GM12878 (cell line): ENCODE data around the gene SPDL1. TPM values are rescaled to one million over a fixed set of nuclear protein-coding genes. Genes with fewer than 3 reads are reported as not detected.

Source experiments
- ATAC-seq: fragments of 200-7000 bp; cut with Tn5 transposase; 3 replicates; pipeline ENCODE4 v1.9.1; 2020; ENCODE audit warnings: mild to moderate bottlenecking, moderate library complexity
- BruUV-seq: library from RNA; stranded (reverse); fragments of 400-500 nt; replicated peaks from 2 replicates; lab custom pipeline; 2021; lab: Mats Ljungman, UMichigan
- CTCF ChIA-PET: fragments of 300-600 bp; sonication (Branson Sonifier 250); formaldehyde crosslinking; extraction: SDS; loops from one replicate; lab custom pipeline; 2021; ENCODE audit warnings: inconsistent platforms; lab: Yijun Ruan, JAX
- POLR2A ChIA-PET: fragments of 350-600 bp; formaldehyde crosslinking; extraction: SDS; loops from one replicate; lab custom pipeline; 2021; ENCODE audit warnings: inconsistent platforms; lab: Charles Lee
- RAD21 ChIA-PET: fragments of 300-600 bp; sonication (Branson Sonifier 250); formaldehyde crosslinking; loops from one replicate; lab custom pipeline; 2023; ENCODE audit warnings: antibody characterized with exemption; ENCODE audit not compliant: unreplicated experiment; lab: Charles Lee
- SMC1A ChIA-PET: fragments of 300-600 bp; sonication (Branson Sonifier 250); formaldehyde crosslinking; loops from one replicate; lab custom pipeline; 2023; ENCODE audit not compliant: unreplicated experiment, uncharacterized antibody; lab: Charles Lee
- DNase-seq: peaks from one replicate; pipeline ENCODE4 v3.0.0-alpha.2; 2011; ENCODE audit warnings: low read depth, low spot score
- FAIRE-seq: peaks from 3 replicates; lab custom pipeline; 2011; peaks lifted over from hg19 to GRCh38; lab: Jason Lieb, UNC
- H2AFZ ChIP-seq: 2 replicates; pipeline ENCODE4 v1.6.0; 2011; ENCODE audit warnings: low read depth, low read length, control low read depth; ENCODE audit not compliant: control insufficient read depth
- H3K27ac ChIP-seq: 2 replicates; pipeline ENCODE4 v1.5.1; 2011; ENCODE audit warnings: control low read depth; ENCODE audit not compliant: control insufficient read depth, insufficient read depth
- H3K27me3 ChIP-seq, 2 experiments: replicated peaks in 1 of 2; 2 replicates each; pipeline versions ENCODE4 v1.6.0 to v1.6.1; 2011; ENCODE audit warnings: low read length in 1 of 2; ENCODE audit not compliant: control insufficient read depth in 2 of 2, insufficient read depth in 2 of 2
- H3K36me3 ChIP-seq, 2 experiments: 2 replicates each; pipeline ENCODE4 v1.5.1; 2011; ENCODE audit warnings: low read length in 1 of 2; ENCODE audit not compliant: control insufficient read depth in 2 of 2, insufficient read depth in 2 of 2
- H3K4me1 ChIP-seq: 2 replicates; pipeline ENCODE4 v1.6.1; 2011; ENCODE audit warnings: mild to moderate bottlenecking, low read length, moderate library complexity, mixed read lengths; ENCODE audit not compliant: control insufficient read depth, insufficient read depth
- H3K4me2 ChIP-seq: 2 replicates; pipeline ENCODE4 v1.6.0; 2011; ENCODE audit warnings: control low read depth; ENCODE audit not compliant: control insufficient read depth, insufficient read depth
- H3K4me3 ChIP-seq: fragments of 200-600 bp; sonication (generic); 2 replicates; pipeline ENCODE4 v1.5.1; 2016
- H3K79me2 ChIP-seq: 2 replicates; pipeline ENCODE4 v1.6.0; 2011; ENCODE audit warnings: low read length; ENCODE audit not compliant: control insufficient read depth, insufficient read depth
- H3K9ac ChIP-seq: 2 replicates; pipeline ENCODE4 v1.8.0; 2011; ENCODE audit warnings: low read length, control low read depth, mixed read lengths; ENCODE audit not compliant: control insufficient read depth, insufficient read depth
- H3K9me3 ChIP-seq: replicated peaks from 3 replicates; pipeline ENCODE4 v1.5.1; 2011; ENCODE audit warnings: mild to moderate bottlenecking, low read length; ENCODE audit not compliant: control insufficient read depth, insufficient read depth
- H4K20me1 ChIP-seq: 2 replicates; pipeline ENCODE4 v1.6.0; 2011; ENCODE audit not compliant: control insufficient read depth, insufficient read depth
- BCL11A ChIP-seq: IDR thresholded peaks from 2 replicates; pipeline ENCODE4 v1.6.1; 2011; ENCODE audit warnings: low read depth, low read length
- CREM ChIP-seq: IDR thresholded peaks from 2 replicates; pipeline ENCODE4 v1.6.1; 2014; ENCODE audit warnings: antibody characterized with exemption, low read depth
- EP300 ChIP-seq, 2 experiments: fragments of 150-350 bp in 1 of 2; IDR thresholded peaks; 2 replicates each; pipeline ENCODE4 v1.6.1; 2011 to 2012; ENCODE audit warnings: low read depth in 2 of 2, low read length in 2 of 2, borderline replicate concordance in 1 of 2, improper control_type of control experiment in 1 of 2, inconsistent platforms in 1 of 2; ENCODE audit not compliant: control insufficient read depth in 1 of 2
- IRF4 ChIP-seq: IDR thresholded peaks from 2 replicates; pipeline ENCODE4 v1.6.1; 2011; ENCODE audit warnings: low read depth, low read length
- JUNB ChIP-seq: IDR thresholded peaks from 2 replicates; pipeline ENCODE4 v1.6.1; 2016; ENCODE audit warnings: antibody characterized with exemption, mild to moderate bottlenecking
- MEF2A ChIP-seq: IDR thresholded peaks from 2 replicates; pipeline ENCODE4 v1.6.1; 2011; ENCODE audit warnings: low read depth, mild to moderate bottlenecking, low read length, moderate library complexity; ENCODE audit not compliant: insufficient read depth
- MTA2 ChIP-seq: fragments of 450-650 bp; IDR thresholded peaks from 2 replicates; pipeline ENCODE4 v1.6.1; 2016; ENCODE audit warnings: low read depth, mild to moderate bottlenecking, moderate library complexity
- MTA3 ChIP-seq: IDR thresholded peaks from 2 replicates; pipeline ENCODE4 v1.6.1; 2012; ENCODE audit warnings: low read length, inconsistent platforms, borderline replicate concordance
- POLR2A ChIP-seq: IDR thresholded peaks from 2 replicates; pipeline ENCODE4 v1.6.1; 2011; ENCODE audit warnings: low read depth, mild to moderate bottlenecking, low read length
- POLR2AphosphoS5 ChIP-seq: IDR thresholded peaks from 2 replicates; pipeline ENCODE4 v1.6.1; 2011; ENCODE audit warnings: mild to moderate bottlenecking, low read length, inconsistent platforms
- SUPT20H ChIP-seq: IDR thresholded peaks from 2 replicates; pipeline ENCODE4 v1.6.1; 2011; ENCODE audit warnings: low read depth, mild to moderate bottlenecking, low read length, moderate library complexity, borderline replicate concordance; ENCODE audit not compliant: control insufficient read depth
- TBL1XR1 ChIP-seq: IDR thresholded peaks from 2 replicates; pipeline ENCODE4 v1.6.1; 2012; ENCODE audit warnings: low read depth, low read length, improper control_type of control experiment
- YY1 ChIP-seq: IDR thresholded peaks from 2 replicates; pipeline ENCODE4 v1.6.1; 2011; ENCODE audit warnings: low read depth, mild to moderate bottlenecking, low read length
- ZNF207 ChIP-seq: fragments of 450-650 bp; IDR thresholded peaks from 2 replicates; pipeline ENCODE4 v1.6.1; 2014; ENCODE audit warnings: antibody characterized with exemption, mild to moderate bottlenecking, borderline replicate concordance
- ZNF622 ChIP-seq: fragments of 450-650 bp; IDR thresholded peaks from 2 replicates; pipeline ENCODE4 v1.6.1; 2017; ENCODE audit warnings: mild to moderate bottlenecking, inconsistent platforms
- ZZZ3 ChIP-seq: IDR thresholded peaks from 2 replicates; pipeline ENCODE4 v1.6.1; 2011; ENCODE audit warnings: low read depth; ENCODE audit not compliant: control insufficient read depth, insufficient read length
- WGBS: methylation state at CpG from one replicate; pipeline ENCODE4 v1.1.6; 2016; ENCODE audit warnings: low lambda C conversion rate; ENCODE audit not compliant: insufficient replicate concordance, insufficient coverage; ENCODE audit errors: missing lambda C conversion rate; 5-methylcytosine and 5-hydroxymethylcytosine counted together
- in situ Hi-C: fragments of 300-500 bp; cut with MboI; formaldehyde crosslinking; loops from 9 replicates; pipeline ENCODE4 v1.14.3; 2018; ENCODE audit warnings: mixed read lengths
- intact Hi-C: fragments of 100-400 bp; cut with micrococcal nuclease; formaldehyde crosslinking; loops from one replicate; pipeline ENCODE4 v1.14.2; 2022; ENCODE audit not compliant: unreplicated experiment
- polyA plus RNA-seq, 11 experiments: library from polyadenylated mRNA; depleted of rRNA in 4 of 11; unstranded in 6 of 11; stranded (reverse) in 5 of 11; fragments of >200 nt; fragmentation: Nextera tagmentation in 4 of 11; fragmentation: Illumina TruSeq in 1 of 11; extraction: Ambion mirVana in 4 of 11; extraction: Trizol in 1 of 11; gene quantifications; 1 replicate in 1 of 11; 2 replicates in 10 of 11; pipeline versions ENCODE4 v1.2.1 to v1.2.3, GENCODE V29; 2011 to 2016; ENCODE audit warnings: inconsistent platforms in 2 of 11, missing spikeins in 2 of 11, low read depth in 1 of 11
- total RNA-seq, 4 experiments: library from RNA; depleted of rRNA in 3 of 4; stranded (reverse); fragments of >200 nt in 3 of 4; fragmentation: Illumina TruSeq in 1 of 4; extraction: Trizol in 1 of 4; gene quantifications; 2 replicates each; pipeline versions ENCODE4 v1.2.1 to v1.2.3, GENCODE V29; 2013 to 2021
- TF ChIP-seq, protein P1 (sequence below): IDR thresholded peaks from 2 replicates; pipeline ENCODE4 v1.6.1; 2011; ENCODE audit warnings: low read depth, low read length, improper control_type of control experiment, borderline replicate concordance
- TF ChIP-seq, protein P2 (sequence below): fragments of 450-650 bp; formaldehyde crosslinking; IDR thresholded peaks from 2 replicates; pipeline ENCODE4 v1.4.0; 2020; ENCODE audit warnings: mild to moderate bottlenecking, moderate library complexity
- TF ChIP-seq, protein P3 (sequence below): fragments of 450-650 bp; IDR thresholded peaks from 2 replicates; pipeline ENCODE4 v1.6.1; 2016; ENCODE audit warnings: mild to moderate bottlenecking

SPDL1 gene
- total and polyA plus RNA-seq, 10 of the 15 experiments (the other 5 are each of a cell fraction or from before 2014, with no cell fraction given), result 34.2 to 69.9 (median 46.0) TPM

DNA sequence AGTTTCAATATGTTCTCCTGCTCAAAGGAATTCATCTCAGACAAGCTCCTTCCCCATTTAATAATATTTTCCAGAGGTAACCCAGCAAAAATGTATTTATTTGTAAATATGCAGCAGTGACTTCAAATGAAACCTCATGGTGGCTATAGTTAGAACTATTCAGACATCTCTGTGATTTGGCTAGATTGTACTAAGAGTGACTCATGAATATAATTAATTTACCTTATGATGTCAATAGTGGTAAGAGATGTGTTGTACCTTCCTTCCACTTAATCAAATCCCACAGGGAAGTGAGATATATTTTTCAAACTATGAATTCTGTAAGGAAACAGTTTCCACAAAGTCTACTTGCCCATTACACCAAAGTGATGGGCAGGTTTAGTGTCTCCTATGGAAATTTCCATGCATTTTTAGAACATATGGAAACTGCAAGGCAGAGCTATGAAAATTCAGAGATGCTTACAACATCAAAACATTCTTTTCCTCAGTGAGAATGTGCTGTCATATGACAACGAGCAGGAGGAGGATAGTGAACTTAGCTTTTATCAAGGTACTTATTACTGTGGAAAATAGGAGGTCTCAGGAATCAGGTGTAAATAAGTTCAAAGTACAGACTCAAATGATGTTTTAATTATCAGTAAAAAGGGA, 34.0 kb upstream of the SPDL1 start:
- CTCF ChIA-PET, result interaction anchor here (1.0 to 3.0 kb wide), 4 partner anchors 13 to 562 kb away, joined by 3 to 16 read pairs (median 4); no protein-coding TSS in a partner anchor
- no TSS peak for BruUV-seq
- RAD21 ChIA-PET, result no interaction called here
- no peak overlapping the region for H3K4me3 ChIP-seq
- ATAC-seq (no peak), FAIRE-seq (no peak), DNase-seq (no peak)
- H3K36me3 ChIP-seq, result no peaks in the 10 kb centered on the region
- H3K4me1 ChIP-seq, result no peaks in the 10 kb centered on the region
- SMC1A ChIA-PET, result no interaction called here
- peaks cover 1 to 3% of the 10 kb centered on the region in 2 experiments; a peak in 1 of 4 replicates for H3K27me3 ChIP-seq
- POLR2A ChIA-PET, result no interaction called here
- in situ Hi-C loops, result no loop called here
- no peaks in the 10 kb centered on the region for H3K79me2 ChIP-seq
- TF ChIP-seq POLR2A, result no peak
- TF ChIP-seq, protein P1, sequence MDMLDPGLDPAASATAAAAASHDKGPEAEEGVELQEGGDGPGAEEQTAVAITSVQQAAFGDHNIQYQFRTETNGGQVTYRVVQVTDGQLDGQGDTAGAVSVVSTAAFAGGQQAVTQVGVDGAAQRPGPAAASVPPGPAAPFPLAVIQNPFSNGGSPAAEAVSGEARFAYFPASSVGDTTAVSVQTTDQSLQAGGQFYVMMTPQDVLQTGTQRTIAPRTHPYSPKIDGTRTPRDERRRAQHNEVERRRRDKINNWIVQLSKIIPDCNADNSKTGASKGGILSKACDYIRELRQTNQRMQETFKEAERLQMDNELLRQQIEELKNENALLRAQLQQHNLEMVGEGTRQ, result no peak
- no peak for TF ChIP-seq JUNB
- no peak for TF ChIP-seq BCL11A
- TF ChIP-seq, protein P2, sequence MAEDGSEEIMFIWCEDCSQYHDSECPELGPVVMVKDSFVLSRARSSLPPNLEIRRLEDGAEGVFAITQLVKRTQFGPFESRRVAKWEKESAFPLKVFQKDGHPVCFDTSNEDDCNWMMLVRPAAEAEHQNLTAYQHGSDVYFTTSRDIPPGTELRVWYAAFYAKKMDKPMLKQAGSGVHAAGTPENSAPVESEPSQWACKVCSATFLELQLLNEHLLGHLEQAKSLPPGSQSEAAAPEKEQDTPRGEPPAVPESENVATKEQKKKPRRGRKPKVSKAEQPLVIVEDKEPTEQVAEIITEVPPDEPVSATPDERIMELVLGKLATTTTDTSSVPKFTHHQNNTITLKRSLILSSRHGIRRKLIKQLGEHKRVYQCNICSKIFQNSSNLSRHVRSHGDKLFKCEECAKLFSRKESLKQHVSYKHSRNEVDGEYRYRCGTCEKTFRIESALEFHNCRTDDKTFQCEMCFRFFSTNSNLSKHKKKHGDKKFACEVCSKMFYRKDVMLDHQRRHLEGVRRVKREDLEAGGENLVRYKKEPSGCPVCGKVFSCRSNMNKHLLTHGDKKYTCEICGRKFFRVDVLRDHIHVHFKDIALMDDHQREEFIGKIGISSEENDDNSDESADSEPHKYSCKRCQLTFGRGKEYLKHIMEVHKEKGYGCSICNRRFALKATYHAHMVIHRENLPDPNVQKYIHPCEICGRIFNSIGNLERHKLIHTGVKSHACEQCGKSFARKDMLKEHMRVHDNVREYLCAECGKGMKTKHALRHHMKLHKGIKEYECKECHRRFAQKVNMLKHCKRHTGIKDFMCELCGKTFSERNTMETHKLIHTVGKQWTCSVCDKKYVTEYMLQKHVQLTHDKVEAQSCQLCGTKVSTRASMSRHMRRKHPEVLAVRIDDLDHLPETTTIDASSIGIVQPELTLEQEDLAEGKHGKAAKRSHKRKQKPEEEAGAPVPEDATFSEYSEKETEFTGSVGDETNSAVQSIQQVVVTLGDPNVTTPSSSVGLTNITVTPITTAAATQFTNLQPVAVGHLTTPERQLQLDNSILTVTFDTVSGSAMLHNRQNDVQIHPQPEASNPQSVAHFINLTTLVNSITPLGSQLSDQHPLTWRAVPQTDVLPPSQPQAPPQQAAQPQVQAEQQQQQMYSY (CRISPR knock-in tag), result no peak
- no peak for TF ChIP-seq MTA2
- TF ChIP-seq CREM, result no peak
- TF ChIP-seq ZZZ3, result no peak
- no peak for TF ChIP-seq IRF4
- no peak for TF ChIP-seq MEF2A
- TF ChIP-seq, protein P3, sequence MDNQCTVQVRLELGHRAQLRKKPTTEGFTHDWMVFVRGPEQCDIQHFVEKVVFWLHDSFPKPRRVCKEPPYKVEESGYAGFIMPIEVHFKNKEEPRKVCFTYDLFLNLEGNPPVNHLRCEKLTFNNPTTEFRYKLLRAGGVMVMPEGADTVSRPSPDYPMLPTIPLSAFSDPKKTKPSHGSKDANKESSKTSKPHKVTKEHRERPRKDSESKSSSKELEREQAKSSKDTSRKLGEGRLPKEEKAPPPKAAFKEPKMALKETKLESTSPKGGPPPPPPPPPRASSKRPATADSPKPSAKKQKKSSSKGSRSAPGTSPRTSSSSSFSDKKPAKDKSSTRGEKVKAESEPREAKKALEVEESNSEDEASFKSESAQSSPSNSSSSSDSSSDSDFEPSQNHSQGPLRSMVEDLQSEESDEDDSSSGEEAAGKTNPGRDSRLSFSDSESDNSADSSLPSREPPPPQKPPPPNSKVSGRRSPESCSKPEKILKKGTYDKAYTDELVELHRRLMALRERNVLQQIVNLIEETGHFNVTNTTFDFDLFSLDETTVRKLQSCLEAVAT, result no peak
- no peak for TF ChIP-seq YY1
- TF ChIP-seq ZNF622, result no peak
- TF ChIP-seq EP300 (IDR thresholded peaks at IDR 0.05; ENCODE audit: borderline replicate concordance in 1 of 2, control insufficient read depth in 1 of 2, low read depth in 2 of 2, low read length in 2 of 2), result no peak
- no peak for TF ChIP-seq MTA3
- TF ChIP-seq SUPT20H, result no peak
- no peak for TF ChIP-seq TBL1XR1
- TF ChIP-seq ZNF207, result no peak
- no peak for TF ChIP-seq POLR2AphosphoS5
- intact Hi-C loops, result loop anchor here (5.0 kb wide), 1 partner anchor 247 kb away; the partner anchor contains the start of gene SLIT3
- no peaks in the 10 kb centered on the region for H4K20me1 ChIP-seq
- H3K9ac ChIP-seq, result no peak overlapping the region
- 0% methylated on average over 1 of the region's 1 CpG for WGBS
- no peak overlapping the region for H2AFZ ChIP-seq
- H3K9me3 ChIP-seq, result no peaks in the 10 kb centered on the region
- H3K4me2 ChIP-seq, result no peak overlapping the region
- no peak overlapping the region for H3K27ac ChIP-seq
